ENCODE measurements around the gene HAPSTR1. TPM values are rescaled to one million over a fixed set of nuclear protein-coding genes. Genes with fewer than 3 reads are reported as not detected.

The HAPSTR1 gene
- total and polyA plus RNA-seq, 2 of the 13 experiments (the other 11 are each of a cell fraction or from before 2014, with no cell fraction given), result 25.2 to 83.2 TPM

DNA sequence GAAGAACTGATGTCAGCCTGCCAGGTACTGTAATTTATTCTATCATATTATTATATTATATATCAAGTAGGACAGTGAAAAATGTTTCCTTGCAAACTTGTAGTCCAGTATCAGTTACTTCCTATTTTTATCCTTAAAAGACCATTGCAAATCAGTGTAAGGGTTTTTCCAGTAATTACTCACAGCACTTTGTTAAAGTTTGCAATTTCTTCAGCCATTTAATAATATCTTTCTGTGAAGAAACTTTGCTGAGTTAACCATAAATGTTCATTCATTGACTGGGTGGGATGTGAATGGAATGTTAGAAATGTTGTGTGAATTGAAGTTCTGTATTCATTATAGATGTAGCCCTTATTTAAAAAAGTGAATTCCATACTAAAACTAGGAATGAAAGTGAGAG is 26.7 kb downstream of the HAPSTR1 start:
- POLR2A ChIA-PET, result no interaction called here
- CTCF ChIA-PET (ENCODE audit: low intra/inter-chr PET ratio, low total read pairs), result no interaction called here
- Histone ChIP-seq H4K20me1 (ENCODE audit: insufficient read depth, low read length) (peaks cover 36% of the 10 kb centered on the region), H3K79me2 (ENCODE audit: insufficient read depth, low read length) (peaks cover 61% of the 10 kb centered on the region), H3K4me2 (ENCODE audit: low read depth, low read length) (no peak overlapping the region), H3K4me3 (replicated peaks in 1 of 3; ENCODE audit: insufficient read depth in 1 of 3, low read depth in 2 of 3, low read length in 3 of 3) (no peak overlapping the region), H3K27me3 (ENCODE audit: control insufficient read depth in 1 of 2, insufficient read depth in 2 of 2, low read length in 2 of 2) (no peaks in the 10 kb centered on the region), H3K9me3 (ENCODE audit: low read length) (no peaks in the 10 kb centered on the region), H3K9ac (ENCODE audit: insufficient read depth, low read depth, low read length) (no peak overlapping the region), H3K27ac (ENCODE audit: extremely low read length, insufficient read depth, low read length) (no peak overlapping the region), H3K4me1 (ENCODE audit: insufficient read depth, low read length) (peaks cover 31% of the 10 kb centered on the region), H2AFZ (ENCODE audit: low read length) (no peak overlapping the region), H3K36me3 (replicated peaks in 1 of 2; ENCODE audit: control insufficient read depth in 1 of 2, insufficient read depth in 2 of 2, low read length in 2 of 2) (peaks cover 25 to 76% of the 10 kb centered on the region in 2 experiments)
- FAIRE-seq, result no peak
- BruUV-seq (replicated peaks), result no TSS peak
- ATAC-seq, result no peak
- in situ Hi-C loops (cut with HindIII; ENCODE audit: extremely low pct_ligation_motif_present, low pct_unique_long_range_greater_than_20kb), result no loop called here
- DNase-seq (ENCODE audit: low spot score), result no peak
- 0 out of 4 replicates have a peak, but pooled peaks of 1 of the 2 experiments have one; percentile 2 for TF ChIP-seq MAFK (conservative IDR thresholded peaks at IDR 0.05 in 1 of 2, IDR thresholded peaks at IDR 0.05 in 1 of 2; ENCODE audit: low read length in 2 of 2)
- no peak for TF ChIP-seq ZNF383 (CRISPR knock-in tag; IDR thresholded peaks at IDR 0.05; ENCODE audit: borderline replicate concordance)
- intact Hi-C loops (cut with micrococcal nuclease; ENCODE audit: unreplicated experiment), result no loop called here

DNA sequence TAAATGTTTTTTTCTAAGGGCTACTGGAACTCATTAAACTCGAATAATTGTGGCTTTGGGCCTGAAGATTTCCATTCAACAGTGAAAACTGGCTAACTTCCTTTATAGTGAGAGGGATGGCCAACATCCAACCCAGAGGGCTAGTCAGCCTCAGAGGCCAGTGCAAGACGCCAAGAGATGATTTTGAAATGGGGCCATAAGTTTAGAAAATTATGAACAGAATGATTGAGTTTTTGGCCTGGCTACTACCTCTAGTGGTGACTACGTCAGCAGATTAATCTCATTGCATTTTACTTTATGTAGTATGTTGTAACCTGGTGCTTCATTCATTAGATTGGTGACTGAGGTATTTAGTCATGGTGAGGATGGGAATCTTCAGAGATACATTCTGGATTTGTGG is 28.4 kb downstream of the HAPSTR1 start:
- Histone ChIP-seq H3K27me3 (ENCODE audit: control insufficient read depth in 1 of 2, insufficient read depth in 2 of 2, low read length in 2 of 2) (no peaks in the 10 kb centered on the region), H3K9me3 (ENCODE audit: low read length) (no peaks in the 10 kb centered on the region), H2AFZ (ENCODE audit: low read length) (no peak overlapping the region), H3K79me2 (ENCODE audit: insufficient read depth, low read length) (peaks cover 45% of the 10 kb centered on the region), H3K4me3 (replicated peaks in 1 of 3; ENCODE audit: insufficient read depth in 1 of 3, low read depth in 2 of 3, low read length in 3 of 3) (no peak overlapping the region), H3K36me3 (replicated peaks in 1 of 2; ENCODE audit: control insufficient read depth in 1 of 2, insufficient read depth in 2 of 2, low read length in 2 of 2) (peaks cover 24 to 63% of the 10 kb centered on the region in 2 experiments), H4K20me1 (ENCODE audit: insufficient read depth, low read length) (peaks cover 19% of the 10 kb centered on the region), H3K27ac (ENCODE audit: extremely low read length, insufficient read depth, low read length) (no peak overlapping the region), H3K4me2 (ENCODE audit: low read depth, low read length) (no peak overlapping the region), H3K9ac (ENCODE audit: insufficient read depth, low read depth, low read length) (no peak overlapping the region), H3K4me1 (ENCODE audit: insufficient read depth, low read length) (peaks cover 14% of the 10 kb centered on the region)
- ChIA-PET POLR2A (no interaction called here), CTCF (ENCODE audit: low intra/inter-chr PET ratio, low total read pairs) (no interaction called here)
- BruUV-seq (replicated peaks), result no TSS peak
- intact Hi-C loops (cut with micrococcal nuclease; ENCODE audit: unreplicated experiment) (no loop called here), in situ Hi-C loops (cut with HindIII; ENCODE audit: extremely low pct_ligation_motif_present, low pct_unique_long_range_greater_than_20kb) (no loop called here)
- no peak for FAIRE-seq
- no peak for DNase-seq (ENCODE audit: low spot score)
- TF ChIP-seq HES4 (CRISPR knock-in tag; IDR thresholded peaks at IDR 0.05; ENCODE audit: borderline replicate concordance), result no peak
- 0 out of 2 replicates have a peak, but pooled peaks have one; percentile 19 for TF ChIP-seq POLR2AphosphoS5 (IDR thresholded peaks at IDR 0.05; ENCODE audit: low read depth, low read length)
- ATAC-seq, result no peak
- WGBS (ENCODE audit: low lambda C conversion rate), result 93% methylated on average over 3 of the region's 3 CpGs
